ENCODE measurements around the gene SEC14L2. TPM values are rescaled to one million over a fixed set of nuclear protein-coding genes. Genes with fewer than 3 reads are reported as not detected.

SEC14L2 gene
- total and polyA plus RNA-seq, 8 donors, result 8.3 to 13.4 (median 10.0) TPM

GRCh38 chr22:30433773-30434172, 37.0 kb downstream of the SEC14L2 start:
- H3K4me3 ChIP-seq, result no peak overlapping the region
- ATAC-seq, result no peak

GRCh38 chr22:30434843-30435242, 38.0 kb downstream of the SEC14L2 start:
- DNase-seq (no peak), ATAC-seq (no peak)
- TF ChIP-seq, protein P1, sequence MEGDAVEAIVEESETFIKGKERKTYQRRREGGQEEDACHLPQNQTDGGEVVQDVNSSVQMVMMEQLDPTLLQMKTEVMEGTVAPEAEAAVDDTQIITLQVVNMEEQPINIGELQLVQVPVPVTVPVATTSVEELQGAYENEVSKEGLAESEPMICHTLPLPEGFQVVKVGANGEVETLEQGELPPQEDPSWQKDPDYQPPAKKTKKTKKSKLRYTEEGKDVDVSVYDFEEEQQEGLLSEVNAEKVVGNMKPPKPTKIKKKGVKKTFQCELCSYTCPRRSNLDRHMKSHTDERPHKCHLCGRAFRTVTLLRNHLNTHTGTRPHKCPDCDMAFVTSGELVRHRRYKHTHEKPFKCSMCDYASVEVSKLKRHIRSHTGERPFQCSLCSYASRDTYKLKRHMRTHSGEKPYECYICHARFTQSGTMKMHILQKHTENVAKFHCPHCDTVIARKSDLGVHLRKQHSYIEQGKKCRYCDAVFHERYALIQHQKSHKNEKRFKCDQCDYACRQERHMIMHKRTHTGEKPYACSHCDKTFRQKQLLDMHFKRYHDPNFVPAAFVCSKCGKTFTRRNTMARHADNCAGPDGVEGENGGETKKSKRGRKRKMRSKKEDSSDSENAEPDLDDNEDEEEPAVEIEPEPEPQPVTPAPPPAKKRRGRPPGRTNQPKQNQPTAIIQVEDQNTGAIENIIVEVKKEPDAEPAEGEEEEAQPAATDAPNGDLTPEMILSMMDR (IDR thresholded peaks at IDR 0.05), result no peak
- no peaks in the 10 kb centered on the region for H3K4me1 ChIP-seq
- no peak overlapping the region for H3K27ac ChIP-seq
- no peak overlapping the region for H3K4me3 ChIP-seq
- intact Hi-C loops (cut with DNase I), result no loop called here
- no peaks in the 10 kb centered on the region for H3K36me3 ChIP-seq
- H3K27me3 ChIP-seq, result peaks cover 0 to 22% of the 10 kb centered on the region in 2 donors
- H3K9me3 ChIP-seq, result peaks cover 0 to 9% of the 10 kb centered on the region in 2 donors

More at GRCh38 chr22:30433773-30434172, 37.0 kb downstream of the SEC14L2 start:
- intact Hi-C loops (cut with DNase I), result no loop called here
- TF ChIP-seq, protein P1 (IDR thresholded peaks at IDR 0.05), result no peak
- H3K27me3 ChIP-seq, result peaks cover 0 to 13% of the 10 kb centered on the region in 2 donors
- H3K9me3 ChIP-seq, result peaks cover 0 to 9% of the 10 kb centered on the region in 2 donors
- H3K27ac ChIP-seq, result no peak overlapping the region
- H3K4me1 ChIP-seq, result no peaks in the 10 kb centered on the region
- peaks cover 0 to 7% of the 10 kb centered on the region in 2 donors for H3K36me3 ChIP-seq
- no peak for DNase-seq

DNA sequence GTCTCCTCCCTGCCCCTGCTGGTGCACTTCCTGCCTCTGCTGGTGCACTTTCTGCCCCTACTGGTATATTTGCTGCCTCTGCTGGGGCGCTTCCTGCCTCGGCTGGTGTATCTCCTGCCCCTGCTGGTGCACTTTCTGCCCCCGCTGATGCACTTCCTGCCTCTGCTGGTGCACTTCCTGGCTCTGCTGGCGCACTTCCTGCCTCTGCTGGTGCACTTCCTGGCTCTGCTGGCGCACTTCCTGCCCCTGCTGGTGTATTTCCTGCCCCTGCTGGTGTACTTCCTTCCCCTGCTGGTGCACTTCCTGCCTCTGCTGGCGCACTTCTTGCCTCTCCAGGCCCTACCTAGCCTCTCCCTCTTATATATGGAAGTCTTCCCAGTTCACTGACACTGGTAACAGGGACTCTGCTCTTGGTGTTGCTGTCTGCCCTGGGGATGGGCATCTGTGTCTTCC, 38.9 kb downstream of the SEC14L2 start:
- TF ChIP-seq, protein P1 (IDR thresholded peaks at IDR 0.05), result no peak

GRCh38 chr22:30436196-30436595, 39.4 kb downstream of the SEC14L2 start:
- Histone ChIP-seq H3K27ac (peak overlapping the region in 1 of 2 donors; percentile 70), H3K27me3 (peaks cover 0 to 35% of the 10 kb centered on the region in 2 donors), H3K4me1 (no peaks in the 10 kb centered on the region), H3K36me3 (no peaks in the 10 kb centered on the region), H3K4me3 (no peak overlapping the region), H3K9me3 (peaks cover 0 to 9% of the 10 kb centered on the region in 2 donors)
- intact Hi-C loops (cut with DNase I), result no loop called here
- TF ChIP-seq, protein P1 (IDR thresholded peaks at IDR 0.05), result no peak
- no peak for ATAC-seq
- DNase-seq, result no peak

More for the DNA sequence above, 38.9 kb downstream of the SEC14L2 start:
- Histone ChIP-seq H3K27me3 (peaks cover 0 to 30% of the 10 kb centered on the region in 2 donors), H3K36me3 (no peaks in the 10 kb centered on the region), H3K4me1 (no peaks in the 10 kb centered on the region), H3K27ac (peak overlapping the region in 1 of 2 donors; percentile 70), H3K9me3 (peaks cover 0 to 9% of the 10 kb centered on the region in 2 donors), H3K4me3 (no peak overlapping the region)
- intact Hi-C loops (cut with DNase I), result no loop called here
- ATAC-seq (peak; percentile 34), DNase-seq (peak in 1 of 4 donors; percentile 57)

DNA sequence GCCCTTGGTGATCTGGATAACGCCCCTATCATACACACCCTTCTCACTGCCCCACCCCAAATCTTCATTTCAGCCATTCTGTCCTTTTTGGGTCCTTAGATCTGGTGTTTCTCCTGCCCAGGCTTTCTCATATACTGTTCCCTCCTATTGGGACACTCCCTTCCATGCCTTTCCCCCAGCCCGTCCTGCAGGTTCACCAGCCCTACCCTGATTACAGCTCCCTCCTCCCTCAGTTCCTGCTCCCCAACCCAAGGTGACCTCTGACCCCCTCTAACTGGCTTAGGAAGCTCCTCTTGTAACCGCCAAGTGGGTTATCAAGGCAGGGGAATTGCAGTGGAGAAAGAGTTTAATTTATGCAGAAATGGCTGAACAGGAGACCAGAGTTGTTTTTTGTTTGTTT, 41.7 kb downstream of the SEC14L2 start:
- peaks cover 0 to 4% of the 10 kb centered on the region in 2 donors for H3K4me1 ChIP-seq
- peaks cover 0 to 9% of the 10 kb centered on the region in 2 donors for H3K9me3 ChIP-seq
- no peaks in the 10 kb centered on the region for H3K36me3 ChIP-seq
- TF ChIP-seq, protein P1 (IDR thresholded peaks at IDR 0.05), result no peak
- intact Hi-C loops (cut with DNase I), result no loop called here
- DNase-seq (no peak), ATAC-seq (no peak)
- no peak overlapping the region for H3K27ac ChIP-seq
- no peak overlapping the region for H3K4me3 ChIP-seq
- H3K27me3 ChIP-seq, result peaks cover 0 to 56% of the 10 kb centered on the region in 2 donors
